Measurements from ENCODE around the gene MGLL.

MGLL gene

DNA sequence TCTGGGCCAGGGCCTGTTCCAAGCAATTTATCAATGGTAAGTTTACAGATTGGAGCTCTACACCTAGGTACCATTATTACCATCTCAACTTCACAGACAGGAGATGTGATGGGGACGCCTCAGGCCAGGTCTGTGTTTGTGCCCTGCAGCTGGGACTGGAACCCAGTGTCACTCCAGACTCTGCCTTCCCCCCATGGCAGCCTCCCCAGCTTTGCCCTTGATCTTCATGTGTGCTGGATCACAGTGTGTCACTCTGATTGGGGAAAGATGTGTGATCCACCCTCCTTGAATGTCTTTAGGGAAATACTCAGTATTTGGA, 59.6 kb downstream of the MGLL start:
- Histone ChIP-seq H3K27ac (replicated peaks) (no peak overlapping the region), H3K4me3 (replicated peaks; ENCODE audit: insufficient read depth, low read length) (no peak overlapping the region), H3K27me3 (ENCODE audit: insufficient read depth, poor library complexity, severe bottlenecking) (no peaks in the 10 kb centered on the region)
- TF ChIP-seq GABPA (IDR thresholded peaks at IDR 0.05; ENCODE audit: low read depth) = no peak
- TF ChIP-seq POLR2AphosphoS5 (IDR thresholded peaks at IDR 0.05; ENCODE audit: low read depth) = no peak
- TF ChIP-seq, protein P1, sequence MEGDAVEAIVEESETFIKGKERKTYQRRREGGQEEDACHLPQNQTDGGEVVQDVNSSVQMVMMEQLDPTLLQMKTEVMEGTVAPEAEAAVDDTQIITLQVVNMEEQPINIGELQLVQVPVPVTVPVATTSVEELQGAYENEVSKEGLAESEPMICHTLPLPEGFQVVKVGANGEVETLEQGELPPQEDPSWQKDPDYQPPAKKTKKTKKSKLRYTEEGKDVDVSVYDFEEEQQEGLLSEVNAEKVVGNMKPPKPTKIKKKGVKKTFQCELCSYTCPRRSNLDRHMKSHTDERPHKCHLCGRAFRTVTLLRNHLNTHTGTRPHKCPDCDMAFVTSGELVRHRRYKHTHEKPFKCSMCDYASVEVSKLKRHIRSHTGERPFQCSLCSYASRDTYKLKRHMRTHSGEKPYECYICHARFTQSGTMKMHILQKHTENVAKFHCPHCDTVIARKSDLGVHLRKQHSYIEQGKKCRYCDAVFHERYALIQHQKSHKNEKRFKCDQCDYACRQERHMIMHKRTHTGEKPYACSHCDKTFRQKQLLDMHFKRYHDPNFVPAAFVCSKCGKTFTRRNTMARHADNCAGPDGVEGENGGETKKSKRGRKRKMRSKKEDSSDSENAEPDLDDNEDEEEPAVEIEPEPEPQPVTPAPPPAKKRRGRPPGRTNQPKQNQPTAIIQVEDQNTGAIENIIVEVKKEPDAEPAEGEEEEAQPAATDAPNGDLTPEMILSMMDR (IDR thresholded peaks at IDR 0.05; ENCODE audit: insufficient read depth, low read length) = no peak
- TF ChIP-seq, protein P2, sequence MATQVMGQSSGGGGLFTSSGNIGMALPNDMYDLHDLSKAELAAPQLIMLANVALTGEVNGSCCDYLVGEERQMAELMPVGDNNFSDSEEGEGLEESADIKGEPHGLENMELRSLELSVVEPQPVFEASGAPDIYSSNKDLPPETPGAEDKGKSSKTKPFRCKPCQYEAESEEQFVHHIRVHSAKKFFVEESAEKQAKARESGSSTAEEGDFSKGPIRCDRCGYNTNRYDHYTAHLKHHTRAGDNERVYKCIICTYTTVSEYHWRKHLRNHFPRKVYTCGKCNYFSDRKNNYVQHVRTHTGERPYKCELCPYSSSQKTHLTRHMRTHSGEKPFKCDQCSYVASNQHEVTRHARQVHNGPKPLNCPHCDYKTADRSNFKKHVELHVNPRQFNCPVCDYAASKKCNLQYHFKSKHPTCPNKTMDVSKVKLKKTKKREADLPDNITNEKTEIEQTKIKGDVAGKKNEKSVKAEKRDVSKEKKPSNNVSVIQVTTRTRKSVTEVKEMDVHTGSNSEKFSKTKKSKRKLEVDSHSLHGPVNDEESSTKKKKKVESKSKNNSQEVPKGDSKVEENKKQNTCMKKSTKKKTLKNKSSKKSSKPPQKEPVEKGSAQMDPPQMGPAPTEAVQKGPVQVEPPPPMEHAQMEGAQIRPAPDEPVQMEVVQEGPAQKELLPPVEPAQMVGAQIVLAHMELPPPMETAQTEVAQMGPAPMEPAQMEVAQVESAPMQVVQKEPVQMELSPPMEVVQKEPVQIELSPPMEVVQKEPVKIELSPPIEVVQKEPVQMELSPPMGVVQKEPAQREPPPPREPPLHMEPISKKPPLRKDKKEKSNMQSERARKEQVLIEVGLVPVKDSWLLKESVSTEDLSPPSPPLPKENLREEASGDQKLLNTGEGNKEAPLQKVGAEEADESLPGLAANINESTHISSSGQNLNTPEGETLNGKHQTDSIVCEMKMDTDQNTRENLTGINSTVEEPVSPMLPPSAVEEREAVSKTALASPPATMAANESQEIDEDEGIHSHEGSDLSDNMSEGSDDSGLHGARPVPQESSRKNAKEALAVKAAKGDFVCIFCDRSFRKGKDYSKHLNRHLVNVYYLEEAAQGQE (IDR thresholded peaks at IDR 0.05; ENCODE audit: insufficient replicate concordance, low read depth) = no peak
- no peak for TF ChIP-seq SPI1 (IDR thresholded peaks at IDR 0.05; ENCODE audit: borderline replicate concordance, low read depth)
- no peak for DNase-seq (ENCODE audit: low read depth in 1 of 2, low spot score in 1 of 2)

DNA sequence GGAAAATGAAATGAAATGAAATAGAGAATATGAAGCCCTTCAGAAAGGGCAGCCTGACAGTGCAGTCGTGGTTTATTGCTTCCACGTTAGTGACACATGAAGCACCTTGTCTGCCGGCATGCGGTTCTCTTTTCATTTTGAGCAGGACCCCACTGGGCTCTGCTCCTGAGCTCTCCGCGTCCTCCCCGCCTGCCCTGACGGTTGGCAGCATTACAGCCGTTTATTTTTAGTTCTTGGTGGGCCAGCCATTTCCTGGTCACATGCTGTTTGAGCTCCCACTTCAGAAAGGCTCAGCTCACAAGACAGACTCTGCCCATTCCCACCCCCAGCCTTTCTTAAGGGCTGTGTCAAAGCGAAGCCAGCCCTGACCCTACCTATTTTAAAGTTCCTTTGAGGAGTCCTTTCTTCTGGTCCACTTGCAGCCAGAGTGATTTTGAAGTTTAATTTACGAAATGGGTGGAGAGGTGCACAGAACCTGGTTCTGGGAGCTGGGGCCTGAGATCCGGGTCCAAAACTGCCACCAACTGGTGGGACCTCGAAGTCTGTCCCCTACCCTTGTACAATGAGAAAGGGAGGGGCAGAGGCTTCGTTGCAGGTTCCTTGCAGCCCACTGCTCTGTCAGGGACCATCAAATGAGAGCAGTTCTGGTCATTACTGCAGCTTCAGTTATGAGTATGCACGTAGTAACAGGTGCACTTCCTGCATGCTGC, 60.1 kb downstream of the MGLL start:
- H3K4me3 ChIP-seq (replicated peaks; ENCODE audit: insufficient read depth, low read length) = no peak overlapping the region
- TF ChIP-seq GABPA (IDR thresholded peaks at IDR 0.05; ENCODE audit: low read depth) (no peak), SPI1 (IDR thresholded peaks at IDR 0.05; ENCODE audit: borderline replicate concordance, low read depth) (no peak), POLR2AphosphoS5 (IDR thresholded peaks at IDR 0.05; ENCODE audit: low read depth) (no peak)
- TF ChIP-seq, protein P2 (IDR thresholded peaks at IDR 0.05; ENCODE audit: insufficient replicate concordance, low read depth) = no peak
- TF ChIP-seq, protein P1 (IDR thresholded peaks at IDR 0.05; ENCODE audit: insufficient read depth, low read length) = no peak
- no peak for DNase-seq (ENCODE audit: low read depth in 1 of 2, low spot score in 1 of 2)
- H3K27ac ChIP-seq (replicated peaks) = peak overlapping the region; percentile 49
- no peaks in the 10 kb centered on the region for H3K27me3 ChIP-seq (ENCODE audit: insufficient read depth, poor library complexity, severe bottlenecking)

DNA sequence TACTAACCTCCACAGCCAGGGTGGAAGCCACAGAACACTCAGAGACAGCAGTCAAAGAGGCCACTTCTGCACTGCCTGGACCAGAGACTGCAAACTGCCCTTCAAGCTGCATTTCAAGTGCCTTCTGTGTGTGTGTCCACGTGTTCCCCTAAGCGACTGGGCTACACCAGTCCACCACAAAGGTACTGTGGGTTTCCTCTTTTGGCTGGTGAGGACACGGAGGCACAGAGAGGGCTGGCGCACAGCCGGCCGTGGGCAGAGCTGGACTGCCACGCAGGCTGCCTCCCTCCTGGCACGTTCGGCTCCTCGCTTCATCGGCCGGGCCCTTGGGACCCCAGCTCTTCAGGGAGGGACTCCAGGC, 60.9 kb downstream of the MGLL start:
- TF ChIP-seq, protein P2 (IDR thresholded peaks at IDR 0.05; ENCODE audit: insufficient replicate concordance, low read depth) = no peak
- peak; percentile 78; the same call in 1 of the 2 replicates for TF ChIP-seq SPI1 (IDR thresholded peaks at IDR 0.05; ENCODE audit: borderline replicate concordance, low read depth)
- TF ChIP-seq, protein P1 (IDR thresholded peaks at IDR 0.05; ENCODE audit: insufficient read depth, low read length) = no peak
- TF ChIP-seq GABPA (IDR thresholded peaks at IDR 0.05; ENCODE audit: low read depth) = no peak
- peak; percentile 34; the same call in 1 of the 2 replicates for TF ChIP-seq POLR2AphosphoS5 (IDR thresholded peaks at IDR 0.05; ENCODE audit: low read depth)
- no peak overlapping the region for H3K4me3 ChIP-seq (replicated peaks; ENCODE audit: insufficient read depth, low read length)
- peak overlapping the region; percentile 49 for H3K27ac ChIP-seq (replicated peaks)
- H3K27me3 ChIP-seq (ENCODE audit: insufficient read depth, poor library complexity, severe bottlenecking) = no peaks in the 10 kb centered on the region
- peak in 1 of 2 experiments; percentile 73 for DNase-seq (ENCODE audit: low read depth in 1 of 2, low spot score in 1 of 2)

All from HL-60 (cell line).